HG03354 (cell line): Measurements from ENCODE around the gene FAM3B.
"Not testable (repeated sequence)": the region's sequence is repeated elsewhere in the genome, so short reads cannot be mapped to it uniquely, and the experiment has no call there.

ENCODE experiments used
- ATAC-seq: cut with Tn5 transposase; IDR thresholded peaks from one replicate; pipeline ENCODE4 v1.9.1; 2021; ENCODE audit warnings: mild to moderate bottlenecking; ENCODE audit not compliant: unreplicated experiment, poor library complexity, severe bottlenecking

Gene FAM3B

GRCh38 chr21:41316200-41317062 lies at the start of gene FAM3B:
Gene FAM3B (plus strand): TSS chr21:41316801. CDS start chr21:41316880, 79 bp downstream.
- ATAC-seq: no peak

DNA sequence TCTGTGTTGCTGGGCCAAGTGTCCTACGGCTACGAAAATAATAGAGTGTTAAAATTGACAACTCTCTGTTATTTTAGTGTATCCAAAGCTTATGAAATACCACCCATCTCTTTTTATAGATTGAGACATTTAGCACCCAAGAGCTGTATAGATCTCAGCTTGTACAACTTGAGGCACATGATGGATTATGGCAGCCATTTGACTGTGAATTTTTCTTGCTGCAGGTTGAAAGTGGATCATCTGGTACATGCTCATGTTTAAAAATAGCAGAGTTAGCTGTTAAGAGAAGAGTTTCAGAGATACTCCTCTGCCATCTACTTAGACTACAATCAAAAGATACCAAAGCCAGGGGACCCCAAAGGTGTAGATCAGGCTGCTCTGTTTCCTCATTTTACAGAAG lies 49.3 kb upstream of the FAM3B start:
- ATAC-seq: no peak

DNA sequence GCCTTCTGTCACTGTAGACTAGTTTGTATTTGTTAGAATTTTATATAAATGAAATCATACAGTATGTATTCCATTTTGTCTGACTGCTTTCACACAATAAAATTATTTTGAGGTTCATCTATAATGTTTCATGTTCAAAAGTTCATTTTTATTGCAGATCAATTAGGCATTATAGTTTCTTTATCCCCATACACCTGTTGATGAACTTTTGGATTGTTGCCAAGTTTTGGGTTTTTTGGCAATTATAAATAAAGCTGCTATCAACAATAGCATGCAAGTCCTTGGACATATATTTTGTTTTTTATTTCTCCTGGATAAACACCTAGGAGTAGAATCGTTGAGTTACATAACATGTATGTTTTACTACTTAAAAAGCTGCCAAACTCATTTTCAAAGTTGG lies 47.1 kb upstream of the FAM3B start:
- no peak for ATAC-seq

DNA sequence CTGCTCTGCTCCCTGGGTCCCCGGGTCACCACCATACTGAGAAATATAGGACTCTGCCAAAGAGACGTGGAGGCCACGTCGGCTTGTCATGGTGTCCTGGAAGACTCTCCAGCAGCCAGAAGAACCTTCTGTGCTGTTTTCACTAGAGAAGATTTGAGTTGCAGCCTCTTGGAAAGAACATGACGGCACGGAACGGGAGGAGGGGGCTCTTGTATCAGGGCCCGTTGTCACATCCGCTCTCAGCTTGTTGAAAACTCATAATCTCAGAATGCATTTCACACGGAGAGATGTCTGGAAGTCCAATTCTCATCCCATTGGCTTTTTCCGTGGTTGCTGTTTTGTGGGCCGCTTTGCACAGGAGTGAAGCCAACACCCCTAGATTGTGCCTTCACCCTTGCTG lies 39.4 kb upstream of the FAM3B start:
- no peak for ATAC-seq

DNA sequence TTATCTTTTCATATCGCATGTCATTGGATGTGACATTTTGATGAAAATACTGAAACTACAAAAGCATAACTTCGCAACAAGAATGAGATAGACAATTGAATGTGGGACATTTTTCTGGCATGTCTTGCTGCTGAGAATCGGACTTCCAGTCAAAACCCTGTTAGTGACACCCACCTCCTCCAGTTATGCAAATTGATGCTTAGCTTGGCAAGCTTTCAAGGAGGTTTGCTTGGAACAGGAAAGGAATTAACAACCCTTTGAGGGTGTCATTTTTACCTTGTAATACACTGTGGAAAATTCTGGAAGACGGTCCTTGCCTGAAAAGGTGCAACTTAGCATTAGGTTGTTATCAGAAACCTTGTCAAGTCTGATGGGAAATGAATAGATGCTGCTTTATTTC lies 38.8 kb upstream of the FAM3B start:
- no peak for ATAC-seq

DNA sequence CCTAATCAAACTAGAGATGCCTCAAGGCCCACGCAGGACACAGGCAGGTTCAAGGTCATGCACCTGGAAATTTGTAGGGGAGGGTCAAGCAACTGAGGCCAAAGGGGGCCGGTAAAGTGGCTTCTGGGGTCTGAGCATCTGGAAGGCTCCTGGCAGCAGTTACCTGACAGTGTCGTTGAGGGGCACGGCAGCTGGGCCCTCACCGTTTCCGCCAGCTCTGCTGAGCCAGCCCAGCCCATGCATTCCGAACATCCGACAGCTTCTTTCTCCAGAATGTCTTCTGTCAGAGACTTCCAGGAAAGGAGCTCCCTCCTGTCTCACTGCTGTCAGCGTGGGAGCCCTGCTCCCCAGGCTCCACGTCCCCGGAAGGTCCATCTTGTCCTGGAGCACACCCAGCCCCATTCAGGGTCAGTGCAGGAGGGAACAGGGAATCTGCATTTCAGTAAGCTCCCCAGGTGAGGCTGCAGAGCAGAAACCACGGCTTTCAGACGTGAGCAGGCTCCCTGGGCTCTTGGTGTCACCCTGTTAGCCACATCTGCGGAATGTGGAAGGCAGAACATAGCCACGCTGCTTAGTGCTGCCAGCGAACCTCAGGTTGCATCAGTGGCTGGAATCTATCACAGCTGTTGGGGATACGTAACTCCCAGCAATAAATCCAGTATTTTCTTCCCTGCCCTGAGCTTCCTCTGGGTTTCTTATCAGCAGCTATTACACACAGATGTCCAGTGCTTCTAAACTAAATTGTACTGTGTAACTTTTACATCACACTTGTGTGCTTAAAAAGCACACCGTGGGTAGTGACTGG lies 36.3 kb upstream of the FAM3B start:
- no peak for ATAC-seq

- no peak for ATAC-seq
Measured at GRCh38 chr21:41282412-41282811, 34.2 kb upstream of the FAM3B start.

- ATAC-seq: peak; percentile 81
Measured at GRCh38 chr21:41283211-41283818, 33.3 kb upstream of the FAM3B start.

DNA sequence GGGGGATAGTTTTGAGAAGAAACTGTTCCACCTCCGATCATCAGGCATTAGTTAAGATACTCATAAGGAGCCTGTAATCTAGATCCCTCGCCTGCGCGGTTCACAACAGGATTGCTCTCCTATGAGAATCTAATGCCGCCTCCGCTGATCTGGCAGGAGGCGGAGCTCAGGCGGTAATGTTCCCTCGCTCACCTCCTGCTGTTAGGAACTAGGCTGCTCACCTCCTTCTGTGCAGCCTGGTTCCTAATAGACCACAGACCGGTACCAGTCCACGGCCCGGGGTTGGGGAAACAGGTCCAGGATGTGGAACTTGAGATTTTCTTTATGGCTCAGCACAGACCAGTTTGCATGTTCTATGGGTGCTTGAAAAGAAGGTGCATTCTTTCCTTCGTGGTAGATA lies 27.2 kb upstream of the FAM3B start:
- ATAC-seq: no peak

DNA sequence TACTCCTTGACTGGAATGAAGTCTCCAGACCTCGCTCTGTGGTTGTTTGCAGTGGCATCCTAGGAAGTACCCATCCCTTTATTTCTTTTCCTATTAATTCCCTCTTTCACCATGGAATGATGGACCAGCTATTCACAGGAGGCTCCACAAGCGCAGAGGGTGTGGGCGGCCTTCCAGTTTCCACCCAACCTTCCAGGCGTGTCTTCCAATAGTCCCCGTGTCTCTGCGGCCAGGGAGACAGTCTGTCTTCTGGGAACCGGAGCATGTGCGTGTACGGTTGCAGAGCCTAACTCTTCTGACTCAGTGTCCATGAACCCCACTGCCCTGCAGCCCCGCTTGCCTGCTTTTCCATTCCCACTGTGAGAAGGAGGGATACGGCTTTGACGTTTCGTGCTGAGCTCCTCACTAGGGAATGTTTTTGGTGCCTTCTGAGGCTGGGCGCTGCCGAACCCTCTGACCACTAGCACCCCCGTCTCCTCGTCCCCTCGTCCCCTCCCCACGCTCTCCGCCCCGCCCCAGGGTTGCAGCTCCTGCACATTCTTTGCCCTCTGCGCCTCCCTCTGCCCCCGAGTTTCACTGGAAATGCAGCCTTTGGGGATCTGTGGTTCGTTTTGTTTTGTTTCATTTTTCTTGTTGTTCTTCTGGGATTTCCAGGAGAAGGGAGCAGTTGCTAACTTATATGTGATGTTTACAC lies 26.3 kb upstream of the FAM3B start:
- no peak for ATAC-seq

DNA sequence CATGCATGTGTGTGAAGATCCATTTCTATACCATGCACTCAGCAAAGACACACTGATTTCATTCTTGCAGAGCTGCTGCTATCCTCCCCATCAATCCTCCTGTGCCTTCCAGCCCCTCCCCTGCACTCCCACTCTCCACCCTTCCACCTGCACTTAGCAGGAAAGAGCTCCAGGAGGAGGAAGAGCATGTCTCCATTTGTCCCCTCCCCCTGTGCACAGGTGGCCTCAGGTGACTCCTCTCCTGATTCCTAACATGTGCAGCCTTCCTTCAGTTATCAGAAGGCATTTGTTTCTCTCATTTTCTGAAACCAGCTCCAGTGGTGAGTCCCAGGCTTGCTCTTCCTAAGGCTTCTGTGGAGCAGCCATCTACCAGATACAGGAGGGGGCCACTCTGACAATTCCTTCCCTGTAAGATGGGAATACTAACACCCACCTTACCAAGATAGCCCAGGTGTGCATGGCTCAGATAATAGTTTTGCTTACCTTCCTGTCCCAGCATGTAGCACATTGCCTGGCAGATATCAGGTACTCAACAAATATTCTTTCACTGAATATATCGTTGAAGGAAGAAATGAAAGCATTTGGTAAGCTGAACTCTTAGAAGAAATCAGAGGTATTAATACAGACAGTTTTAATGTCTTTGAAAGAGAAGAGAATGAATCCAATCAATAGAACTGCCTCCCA lies 21.9 kb upstream of the FAM3B start:
- ATAC-seq: no peak

GRCh38 chr21:41295721-41296254 lies 20.8 kb upstream of the FAM3B start:
- ATAC-seq: no peak

DNA sequence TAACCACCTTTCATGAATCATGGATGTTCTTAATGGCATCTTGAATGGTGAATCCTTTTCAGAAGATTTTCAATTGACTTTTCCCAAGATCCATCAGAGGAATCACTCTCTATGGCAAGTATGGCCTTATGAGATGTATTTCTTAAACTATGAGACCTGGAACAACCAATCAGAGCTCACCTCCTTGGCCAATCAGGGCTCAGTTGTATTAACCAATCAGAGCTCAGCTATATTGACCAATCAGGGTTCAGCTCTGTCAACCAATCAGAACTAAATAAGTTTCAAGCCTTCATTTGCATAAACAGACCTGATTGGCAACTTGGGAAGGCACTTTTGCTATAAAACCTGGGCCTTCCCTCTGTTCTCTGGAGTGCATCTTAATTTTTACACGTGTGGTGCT lies 13.6 kb upstream of the FAM3B start:
- no peak for ATAC-seq

GRCh38 chr21:41304068-41304720 lies 12.4 kb upstream of the FAM3B start:
- ATAC-seq: no peak

DNA sequence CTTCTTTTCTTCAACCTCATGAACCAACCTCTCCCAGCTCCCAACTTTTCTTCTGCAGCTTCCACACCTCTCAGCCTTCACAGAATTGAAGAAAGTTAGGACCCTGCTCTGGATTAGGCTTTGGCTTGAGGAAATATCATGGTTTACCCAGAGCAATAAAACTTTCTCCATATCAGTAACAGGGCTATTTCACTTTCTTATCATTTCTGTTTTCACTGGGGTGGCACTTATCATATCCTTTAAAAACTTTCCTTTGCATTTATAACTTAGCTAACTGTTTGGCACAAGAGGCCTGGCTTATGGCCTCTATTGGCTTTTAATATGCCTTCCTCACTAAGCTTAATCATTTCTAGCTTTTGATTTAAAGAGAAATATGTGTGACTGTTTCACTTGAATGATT lies 9.4 kb upstream of the FAM3B start:
- no peak for ATAC-seq

GRCh38 chr21:41313285-41314164 lies 3.1 kb upstream of the FAM3B start:
- ATAC-seq: not testable (repeated sequence)

DNA sequence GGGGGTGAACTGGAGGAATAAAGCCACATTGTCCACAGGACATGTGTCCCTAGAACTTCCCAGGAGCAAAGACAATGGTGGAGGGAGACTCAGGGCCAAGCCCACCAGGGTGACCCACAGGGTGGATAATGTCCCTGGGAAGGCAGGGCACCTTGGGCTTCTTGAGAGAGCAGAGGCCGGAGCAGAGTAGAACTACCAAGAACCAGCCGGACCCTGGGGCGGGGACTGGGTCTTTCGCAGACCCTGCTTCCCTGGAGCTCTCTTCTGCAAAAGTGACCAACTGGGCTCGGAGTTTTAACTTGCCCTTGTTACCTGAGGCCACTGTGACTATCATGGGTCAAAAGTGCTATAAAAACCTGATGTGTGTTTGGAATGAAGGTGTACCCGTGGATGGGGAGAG lies 875 bp upstream of the FAM3B start:
- no peak for ATAC-seq

- no peak for ATAC-seq
Measured at GRCh38 chr21:41317063-41317392, 427 bp downstream of the FAM3B start.
